GM12874 (cell line): ENCODE results near the gene CCL1.

Experiments used
- CTCF ChIP-seq: IDR thresholded peaks from 2 replicates; pipeline ENCODE4 v1.5.1; 2011; ENCODE audit warnings: low read depth, mild to moderate bottlenecking, control low read depth, low read length, moderate library complexity; ENCODE audit not compliant: insufficient read depth

Gene CCL1

GRCh38 chr17:34401165-34401564, 38.1 kb upstream of the CCL1 start:
- no peak for TF ChIP-seq CTCF

GRCh38 chr17:34400301-34400931, 37.4 kb upstream of the CCL1 start:
- TF ChIP-seq CTCF = no peak

- no peak for TF ChIP-seq CTCF
These were observed 36.7 kb upstream of the CCL1 start for GRCh38 chr17:34399725-34400124.

- TF ChIP-seq CTCF = no peak
These were observed 36.0 kb upstream of the CCL1 start for GRCh38 chr17:34398990-34399389.

GRCh38 chr17:34397265-34397664, 34.2 kb upstream of the CCL1 start:
- no peak for TF ChIP-seq CTCF

- no peak for TF ChIP-seq CTCF
These were observed 30.4 kb upstream of the CCL1 start for GRCh38 chr17:34393401-34393800.

GRCh38 chr17:34391241-34391640, 28.2 kb upstream of the CCL1 start:
- no peak for TF ChIP-seq CTCF
